ENCODE measurements around the gene ZNF518A. TPM values are rescaled to one million over a fixed set of nuclear protein-coding genes. Genes with fewer than 3 reads are reported as not detected.

The ZNF518A gene
- total RNA-seq, 2 experiments from 2014 or later: 22.0 to 22.7 TPM

- Mint-ChIP-seq H3K9me3 (peaks cover 1% of the 10 kb centered on the region), H3K27me3 (peaks cover 61% of the 10 kb centered on the region), H3K36me3 (peaks cover 1% of the 10 kb centered on the region), H3K4me1 (peaks cover 2% of the 10 kb centered on the region), H3K27ac (no peak overlapping the region), H3K4me3 (no peak overlapping the region)
- POLR2A ChIA-PET: no interaction called here
- ATAC-seq (ENCODE audit: low read depth) (no peak), DNase-seq (no peak)
These were observed 11.3 kb upstream of the ZNF518A start for GRCh38 chr10:96118604-96119450.

- Mint-ChIP-seq H3K4me1 (peaks cover 2% of the 10 kb centered on the region), H3K4me3 (no peak overlapping the region), H3K27me3 (peaks cover 68% of the 10 kb centered on the region), H3K36me3 (peaks cover under 1% of the 10 kb centered on the region), H3K9me3 (no peaks in the 10 kb centered on the region), H3K27ac (no peak overlapping the region)
- no peak for DNase-seq
- no peak for ATAC-seq (ENCODE audit: low read depth)
- POLR2A ChIA-PET: interaction anchor here (1.6 kb wide), 1 partner anchor 33 kb away, joined by 6 read pairs; no protein-coding TSS in a partner anchor
These were observed 7.3 kb upstream of the ZNF518A start for GRCh38 chr10:96122824-96123223.

DNA sequence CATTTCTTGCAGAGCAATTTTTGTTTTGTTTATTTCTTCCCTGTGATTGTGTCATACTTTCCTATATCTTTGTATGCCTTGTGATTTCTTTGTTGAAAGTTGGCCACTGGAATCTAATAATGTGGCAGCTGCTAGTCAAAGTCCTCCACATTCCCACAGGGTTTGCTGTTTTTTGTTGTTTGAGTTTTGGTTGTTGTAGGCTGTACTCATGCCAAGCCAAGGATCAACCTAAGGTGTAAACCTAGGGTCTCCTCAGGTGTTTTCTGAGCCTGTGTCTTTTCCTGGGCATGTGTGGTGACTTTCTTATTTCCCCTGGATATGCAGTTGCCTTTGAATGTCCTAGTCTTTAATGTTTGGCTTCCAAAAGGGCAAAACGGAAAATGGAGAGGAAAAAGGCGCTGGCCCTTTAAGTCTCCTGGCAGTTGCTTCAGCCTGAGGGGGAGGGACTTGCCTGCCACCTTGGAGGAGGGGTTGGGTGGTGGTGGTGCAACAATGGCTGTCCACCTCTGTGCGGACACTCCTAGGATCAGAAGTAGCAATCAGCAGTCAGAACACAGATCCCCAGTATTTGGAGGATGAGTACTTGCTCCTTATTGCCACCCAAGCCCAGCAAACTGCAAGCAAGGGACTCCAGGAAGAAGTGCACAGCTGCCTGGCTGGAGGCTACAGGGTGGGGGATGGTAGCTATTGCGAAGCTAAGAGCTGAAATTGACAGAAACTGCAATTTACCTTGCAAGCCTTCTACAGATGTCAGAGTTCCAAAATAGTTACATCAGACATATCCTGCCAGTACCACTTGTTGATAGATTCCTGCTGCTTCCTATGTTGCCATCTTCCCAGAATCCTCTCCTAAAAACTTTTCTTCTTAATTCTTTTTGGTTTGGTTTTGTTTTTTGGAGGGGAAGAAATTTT, 5.6 kb upstream of the ZNF518A start:
- Mint-ChIP-seq H3K4me3 (no peak overlapping the region), H3K36me3 (peaks cover 7% of the 10 kb centered on the region), H3K27me3 (peaks cover 60% of the 10 kb centered on the region), H3K4me1 (peaks cover 6% of the 10 kb centered on the region), H3K27ac (no peak overlapping the region), H3K9me3 (peaks cover 3% of the 10 kb centered on the region)
- ATAC-seq (ENCODE audit: low read depth): no peak
- POLR2A ChIA-PET: interaction anchor here (1.6 kb wide), 1 partner anchor 35 kb away, joined by 6 read pairs; no protein-coding TSS in a partner anchor
- no peak for DNase-seq

DNA sequence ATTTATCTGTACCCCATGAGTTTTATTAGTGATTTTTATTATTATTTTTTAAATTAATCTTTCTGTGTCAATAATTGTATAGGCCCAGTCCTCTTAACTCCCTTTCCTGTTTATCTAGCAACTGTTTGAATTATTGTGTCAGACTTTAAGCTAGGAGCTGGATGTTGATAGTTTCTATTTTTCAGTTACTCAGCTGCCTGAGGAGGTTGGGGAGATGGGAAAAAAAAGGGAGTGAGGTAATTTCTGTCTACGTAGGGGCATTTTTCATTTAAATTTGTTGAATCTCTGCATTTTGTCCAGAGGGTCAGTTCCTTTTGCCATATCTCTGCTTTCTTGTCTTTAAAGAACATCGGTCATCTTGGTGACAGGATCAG, 5.0 kb upstream of the ZNF518A start:
- H3K27me3 Mint-ChIP-seq: peaks cover 55% of the 10 kb centered on the region
- no peak for ATAC-seq (ENCODE audit: low read depth)
- H3K27ac Mint-ChIP-seq: no peak overlapping the region
- POLR2A ChIA-PET: no interaction called here
- peaks cover 7% of the 10 kb centered on the region for H3K36me3 Mint-ChIP-seq
- DNase-seq: no peak
- H3K9me3 Mint-ChIP-seq: peaks cover 3% of the 10 kb centered on the region
- H3K4me1 Mint-ChIP-seq: peaks cover 6% of the 10 kb centered on the region
- H3K4me3 Mint-ChIP-seq: no peak overlapping the region

DNA sequence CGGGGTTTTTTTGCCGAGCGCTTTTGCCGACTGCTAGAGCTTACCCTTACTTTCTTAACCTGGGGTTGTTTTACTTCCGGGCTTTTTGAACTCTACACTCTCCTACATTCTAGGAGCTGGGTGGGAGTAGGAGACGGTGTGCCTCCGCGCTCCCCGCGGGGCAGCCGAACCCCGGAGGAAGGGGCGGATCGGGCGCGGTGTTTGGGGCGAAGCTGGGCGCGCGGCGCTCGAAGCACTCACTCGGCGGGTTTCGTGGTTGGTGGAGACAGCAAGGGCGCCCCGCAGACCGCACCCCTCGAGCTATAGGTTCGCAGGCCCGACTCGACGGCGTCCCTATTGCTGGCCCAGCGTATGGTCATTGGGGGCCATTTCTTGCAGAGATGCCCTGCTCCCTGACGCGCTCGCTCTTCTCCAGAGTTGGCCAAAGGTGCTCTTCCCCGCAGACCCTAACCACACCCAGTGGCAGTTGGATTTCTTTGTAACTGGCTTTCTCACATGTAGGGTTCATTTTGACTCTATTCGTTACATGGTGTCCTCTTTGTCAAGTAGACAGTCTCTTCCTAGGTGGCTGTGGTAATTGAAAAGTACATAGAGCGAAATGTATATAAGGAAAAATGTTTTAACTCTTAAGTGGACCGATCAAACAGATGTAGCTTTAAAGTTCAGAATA, 364 bp downstream of the ZNF518A start:
- Mint-ChIP-seq H3K36me3 (peaks cover 30% of the 10 kb centered on the region), H3K27ac (peak overlapping the region; percentile 98), H3K4me1 (peaks cover 22% of the 10 kb centered on the region), H3K9me3 (peaks cover 3% of the 10 kb centered on the region), H3K4me3 (peak overlapping the region; percentile 96), H3K27me3 (peaks cover 27% of the 10 kb centered on the region)
- ATAC-seq (ENCODE audit: low read depth) (peak; percentile 79), DNase-seq (peak; percentile 87)
- POLR2A ChIA-PET: interaction anchor here (0.6 to 2.4 kb wide), 13 partner anchors 9 to 702 kb away, joined by 3 to 184 read pairs (median 3); partner anchors contain the start of gene CCNJ

DNA sequence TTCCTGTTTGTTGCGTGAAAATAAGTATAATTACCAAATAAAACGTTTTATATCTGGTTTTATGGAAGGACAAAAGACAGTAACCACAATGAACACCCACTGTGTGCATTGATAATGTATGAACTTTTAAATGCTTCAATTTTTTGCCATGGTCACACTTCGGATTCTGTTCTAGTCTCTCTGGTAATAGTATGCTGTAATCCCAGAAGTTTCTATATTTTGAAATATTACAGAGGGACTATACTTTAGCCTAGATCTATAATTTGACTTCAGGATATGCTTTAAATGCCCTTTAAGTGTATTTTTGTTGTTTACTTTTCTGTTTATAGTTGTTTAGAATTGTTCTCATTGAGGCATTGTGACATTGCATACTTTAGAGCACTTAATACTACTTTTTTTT, 1.5 kb downstream of the ZNF518A start:
- Mint-ChIP-seq H3K4me1 (peaks cover 22% of the 10 kb centered on the region), H3K27me3 (peaks cover 17% of the 10 kb centered on the region), H3K36me3 (peaks cover 33% of the 10 kb centered on the region), H3K4me3 (peak overlapping the region; percentile 96), H3K9me3 (peaks cover 3% of the 10 kb centered on the region), H3K27ac (peak overlapping the region; percentile 98)
- ATAC-seq (ENCODE audit: low read depth) (no peak), DNase-seq (no peak)
- POLR2A ChIA-PET: no interaction called here

- DNase-seq (no peak), ATAC-seq (ENCODE audit: low read depth) (no peak)
- H3K9me3 Mint-ChIP-seq: peaks cover 3% of the 10 kb centered on the region
- peaks cover 2% of the 10 kb centered on the region for H3K27me3 Mint-ChIP-seq
- no peak overlapping the region for H3K4me3 Mint-ChIP-seq
- H3K36me3 Mint-ChIP-seq: peaks cover 43% of the 10 kb centered on the region
- POLR2A ChIA-PET: no interaction called here
- H3K27ac Mint-ChIP-seq: no peak overlapping the region
- H3K4me1 Mint-ChIP-seq: peaks cover 32% of the 10 kb centered on the region
These were observed 3.0 kb downstream of the ZNF518A start for GRCh38 chr10:96133135-96133534.

DNA sequence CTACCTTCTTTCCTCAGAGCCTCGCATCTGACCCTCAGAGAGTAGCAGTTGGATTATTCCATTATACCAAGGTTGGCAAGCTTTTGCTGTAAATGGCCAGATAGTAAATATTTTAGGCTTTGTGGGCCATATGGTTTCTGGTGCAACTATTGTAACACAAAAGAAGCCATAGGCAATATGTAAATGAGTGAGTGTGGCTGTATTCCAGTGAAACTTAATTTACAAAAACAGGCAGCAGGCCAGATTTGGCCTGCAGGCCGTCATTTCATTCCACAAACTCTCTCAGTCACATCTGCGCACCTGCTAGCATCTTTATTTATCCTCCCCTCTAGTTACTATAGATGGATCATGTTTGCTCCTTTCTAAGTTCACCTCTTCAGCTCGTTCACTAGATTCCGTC, 6.7 kb downstream of the ZNF518A start:
- DNase-seq (no peak), ATAC-seq (ENCODE audit: low read depth) (no peak)
- POLR2A ChIA-PET: interaction anchor here (1.1 kb wide), 1 partner anchor 47 kb away, joined by 3 read pairs; no protein-coding TSS in a partner anchor
- H3K27me3 Mint-ChIP-seq: no peaks in the 10 kb centered on the region
- H3K9me3 Mint-ChIP-seq: no peaks in the 10 kb centered on the region
- H3K27ac Mint-ChIP-seq: no peak overlapping the region
- no peak overlapping the region for H3K4me3 Mint-ChIP-seq
- peaks cover 60% of the 10 kb centered on the region for H3K36me3 Mint-ChIP-seq
- H3K4me1 Mint-ChIP-seq: peaks cover 21% of the 10 kb centered on the region

- Mint-ChIP-seq H3K4me1 (peaks cover 17% of the 10 kb centered on the region), H3K27ac (peak overlapping the region; percentile 5), H3K36me3 (peaks cover 57% of the 10 kb centered on the region), H3K9me3 (no peaks in the 10 kb centered on the region), H3K4me3 (no peak overlapping the region), H3K27me3 (no peaks in the 10 kb centered on the region)
- DNase-seq (no peak), ATAC-seq (ENCODE audit: low read depth) (no peak)
- POLR2A ChIA-PET: interaction anchor here (1.1 to 1.3 kb wide), 2 partner anchors 8 to 48 kb away, joined by 3 to 5 read pairs; no protein-coding TSS in a partner anchor
These were observed 7.5 kb downstream of the ZNF518A start for GRCh38 chr10:96137567-96137966.

DNA sequence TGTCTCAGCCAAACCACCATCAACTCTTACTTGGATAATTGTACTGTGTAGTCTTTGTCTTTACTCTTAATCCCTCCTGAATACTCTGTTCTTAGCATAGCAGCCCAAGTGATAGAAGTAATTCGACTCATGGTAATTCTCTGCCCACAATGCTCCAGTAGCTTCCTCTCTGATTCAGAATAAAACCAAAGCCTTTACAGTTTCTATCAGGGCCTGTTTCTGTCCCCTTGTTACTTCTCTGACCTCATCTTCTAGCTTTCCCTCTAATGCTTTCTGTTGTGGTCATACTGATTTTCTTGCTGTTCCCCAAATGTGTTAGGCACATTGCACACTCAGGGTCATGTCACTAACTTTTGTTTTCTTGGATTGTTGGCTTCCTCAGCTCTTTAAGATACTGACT, 8.0 kb downstream of the ZNF518A start:
- POLR2A ChIA-PET: interaction anchor here (1.3 kb wide), 1 partner anchor 9 kb away, joined by 5 read pairs; no protein-coding TSS in a partner anchor
- ATAC-seq (ENCODE audit: low read depth) (peak; percentile 78), DNase-seq (no peak)
- Mint-ChIP-seq H3K36me3 (peaks cover 58% of the 10 kb centered on the region), H3K27ac (peak overlapping the region; percentile 59), H3K9me3 (no peaks in the 10 kb centered on the region), H3K4me3 (peak overlapping the region; percentile 13), H3K4me1 (peaks cover 17% of the 10 kb centered on the region), H3K27me3 (no peaks in the 10 kb centered on the region)

- H3K27me3 Mint-ChIP-seq: no peaks in the 10 kb centered on the region
- POLR2A ChIA-PET: no interaction called here
- DNase-seq (no peak), ATAC-seq (ENCODE audit: low read depth) (no peak)
- no peak overlapping the region for H3K27ac Mint-ChIP-seq
- H3K4me1 Mint-ChIP-seq: peaks cover 1% of the 10 kb centered on the region
- no peak overlapping the region for H3K4me3 Mint-ChIP-seq
- H3K36me3 Mint-ChIP-seq: peaks cover 55% of the 10 kb centered on the region
- H3K9me3 Mint-ChIP-seq: peaks cover 1% of the 10 kb centered on the region
These were observed 22.3 kb downstream of the ZNF518A start for GRCh38 chr10:96152437-96152836.

GRCh38 chr10:96153070-96153469, 23.0 kb downstream of the ZNF518A start:
- Mint-ChIP-seq H3K4me3 (no peak overlapping the region), H3K27me3 (no peaks in the 10 kb centered on the region), H3K36me3 (peaks cover 56% of the 10 kb centered on the region), H3K9me3 (peaks cover 1% of the 10 kb centered on the region), H3K27ac (no peak overlapping the region), H3K4me1 (peaks cover 1% of the 10 kb centered on the region)
- POLR2A ChIA-PET: no interaction called here
- DNase-seq (no peak), ATAC-seq (ENCODE audit: low read depth) (no peak)

DNA sequence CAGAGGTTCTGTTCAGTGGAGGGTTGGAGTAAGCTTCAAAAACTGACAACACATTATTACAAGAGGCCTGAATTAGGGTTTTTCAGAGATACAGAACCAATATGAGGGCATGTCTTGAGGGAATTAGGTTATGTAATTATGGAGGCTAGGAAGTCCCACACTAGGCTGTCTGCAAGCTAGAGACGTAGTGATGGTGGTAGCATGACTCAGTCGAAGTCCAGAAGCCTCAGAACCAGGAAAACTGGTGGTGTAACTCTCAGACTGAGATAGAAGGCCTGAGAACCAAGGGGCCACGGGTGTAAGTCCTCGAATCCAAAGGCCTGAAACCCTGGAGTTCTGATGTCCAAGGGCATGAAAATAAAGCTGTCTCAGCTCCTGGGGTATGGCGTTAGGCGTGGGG, 35.6 kb downstream of the ZNF518A start:
- Mint-ChIP-seq H3K4me1 (peaks cover 1% of the 10 kb centered on the region), H3K9me3 (peaks cover 21% of the 10 kb centered on the region), H3K27me3 (no peaks in the 10 kb centered on the region), H3K27ac (no peak overlapping the region), H3K4me3 (no peak overlapping the region), H3K36me3 (peaks cover 29% of the 10 kb centered on the region)
- POLR2A ChIA-PET: no interaction called here
- ATAC-seq (ENCODE audit: low read depth): no peak
- DNase-seq: no peak

All from activated naive CD8-positive, alpha-beta T cell treated with anti-CD3 and anti-CD28 coated beads, Interleukin-2, amount 10 ng/mL, durations not matched to agents 7 days and 5 days (primary cell).